Lung (tissue), 12 donors: ENCODE data around the gene NINL. TPM values are rescaled to one million over a fixed set of nuclear protein-coding genes. Genes with fewer than 3 reads are reported as not detected.
A peak's percentile ranks its signal among the peaks of the same experiment; 100 is the strongest.

Source experiments
- ATAC-seq: fragments of 200-7000 bp; cut with Tn5 transposase; one replicate; pipeline ENCODE4 v1.9.1; 2020; ENCODE audit warnings: moderate number of reproducible peaks; ENCODE audit not compliant: insufficient read depth, low FRiP score
- DNase-seq, 3 donors: peaks; one replicate each; pipeline ENCODE4 v3.0.0-alpha.2; 2013 to 2017
- H3K27ac ChIP-seq, 2 donors: one replicate each; pipeline ENCODE4 v1.5.1; 2013; ENCODE audit warnings: mild to moderate bottlenecking in 2 of 2, moderate library complexity in 2 of 2, control low read depth in 1 of 2, inconsistent platforms in 1 of 2, low read depth in 1 of 2, low read length in 1 of 2
- H3K27me3 ChIP-seq, 3 donors: one replicate each; pipeline ENCODE4 v1.5.1; 2013; ENCODE audit warnings: low read length in 2 of 3; ENCODE audit not compliant: control insufficient read depth in 3 of 3, insufficient read depth in 3 of 3
- H3K36me3 ChIP-seq, 4 donors: one replicate each; pipeline ENCODE4 v1.5.1; 2013; ENCODE audit warnings: low read length in 4 of 4, mild to moderate bottlenecking in 1 of 4, moderate library complexity in 1 of 4; ENCODE audit not compliant: control insufficient read depth in 4 of 4, insufficient read depth in 4 of 4
- H3K4me1 ChIP-seq, 5 donors: one replicate each; pipeline ENCODE4 v1.5.1; 2013; ENCODE audit warnings: low read length in 5 of 5, mild to moderate bottlenecking in 2 of 5, moderate library complexity in 1 of 5; ENCODE audit not compliant: control insufficient read depth in 5 of 5, insufficient read depth in 5 of 5
- H3K4me3 ChIP-seq: one replicate; pipeline ENCODE4 v1.5.1; 2013; ENCODE audit warnings: mild to moderate bottlenecking, control low read depth, moderate library complexity
- H3K9ac ChIP-seq, 2 donors: one replicate each; pipeline ENCODE4 v1.5.1; 2013; ENCODE audit warnings: low read length in 2 of 2, control low read depth in 1 of 2; ENCODE audit not compliant: insufficient read depth in 1 of 2
- H3K9me3 ChIP-seq, 4 donors: one replicate each; pipeline ENCODE4 v1.5.1; 2013; ENCODE audit warnings: low read length in 3 of 4, mild to moderate bottlenecking in 1 of 4, moderate library complexity in 1 of 4; ENCODE audit not compliant: control insufficient read depth in 4 of 4, insufficient read depth in 3 of 4
- CTCF ChIP-seq: IDR thresholded peaks from 2 replicates; pipeline ENCODE4 v1.5.1; 2012; ENCODE audit warnings: mild to moderate bottlenecking; ENCODE audit errors: control extremely low read depth, extremely low read depth
- WGBS, 2 donors: extraction: QIAGEN DNeasy Blood & Tissue Kit; methylation state at CpG; one replicate each; pipeline ENCODE4 v1.1.7; 2013; 5-methylcytosine and 5-hydroxymethylcytosine counted together
- polyA plus RNA-seq, 2 donors: library from polyadenylated mRNA; stranded (reverse); fragments of 200-250 nt; gene quantifications; one replicate each; pipeline ENCODE4 v1.2.1, GENCODE V29; 2013
- total RNA-seq, 2 donors: library from RNA; depleted of rRNA in 1 of 2; stranded (reverse); fragments of >200 nt in 1 of 2; gene quantifications; one replicate each; pipeline ENCODE4 v1.2.1, GENCODE V29; 2014 to 2021
- donor health status: control.
- donor health status: control.
- donor health status: Bipolar disorder and iron deficiency.
- donor health status: healthy.
- donor health status: DM: yes; HTN: yes; CAD: no.

Gene NINL
- total and polyA plus RNA-seq, 4 donors = 4.5 to 25.9 (median 12.0) TPM

GRCh38 chr20:25496165-25496967 is 89.0 kb downstream of the NINL start:
- DNase-seq = no peak
- no peak overlapping the region for H3K27ac ChIP-seq
- no peak overlapping the region for H3K4me3 ChIP-seq
- no peak for ATAC-seq
- H3K9ac ChIP-seq = no peak overlapping the region
- no peaks in the 10 kb centered on the region for H3K27me3 ChIP-seq
- peaks cover 0 to 3% (median 0%) of the 10 kb centered on the region in 5 donors for H3K4me1 ChIP-seq
- 87 to 88% methylated on average over 14 of the region's 14 CpGs for WGBS, 2 donors
- TF ChIP-seq CTCF = no peak
- H3K9me3 ChIP-seq = no peaks in the 10 kb centered on the region
- peaks cover 0 to 21% (median 2%) of the 10 kb centered on the region in 4 donors for H3K36me3 ChIP-seq

GRCh38 chr20:25495189-25495824 is 90.0 kb downstream of the NINL start:
- Histone ChIP-seq H3K36me3 (peaks cover 0 to 14% (median 3%) of the 10 kb centered on the region in 4 donors), H3K27me3 (no peaks in the 10 kb centered on the region), H3K4me1 (peaks cover 0 to 3% (median 0%) of the 10 kb centered on the region in 5 donors), H3K4me3 (no peak overlapping the region), H3K9ac (no peak overlapping the region), H3K9me3 (no peaks in the 10 kb centered on the region), H3K27ac (no peak overlapping the region)
- WGBS, 2 donors = 90 to 91% methylated on average over 18 of the region's 18 CpGs
- TF ChIP-seq CTCF = no peak
- ATAC-seq (no peak), DNase-seq (peak in 1 of 3 donors; percentile 6)

- H3K36me3 ChIP-seq = peaks cover 0 to 11% (median 4%) of the 10 kb centered on the region in 4 donors
- WGBS, 2 donors = 93 to 97% methylated on average over 17 of the region's 17 CpGs
- H3K9ac ChIP-seq = no peak overlapping the region
- H3K4me3 ChIP-seq = no peak overlapping the region
- no peaks in the 10 kb centered on the region for H3K9me3 ChIP-seq
- no peak for TF ChIP-seq CTCF
- ATAC-seq (no peak), DNase-seq (no peak)
- no peaks in the 10 kb centered on the region for H3K27me3 ChIP-seq
- no peak overlapping the region for H3K27ac ChIP-seq
- peaks cover 0 to 3% (median 0%) of the 10 kb centered on the region in 5 donors for H3K4me1 ChIP-seq
These were observed 90.7 kb downstream of the NINL start for GRCh38 chr20:25494506-25495188.
